OCI-LY3 (cell line): ENCODE measurements around the gene HEPN1.

Source experiments
- CTCF ChIP-seq: fragments of 200-600, 300-600 bp; sonication (generic); IDR thresholded peaks from 2 replicates; pipeline ENCODE4 v1.5.1; 2014; ENCODE audit warnings: antibody characterized with exemption, low read length, low read depth
- EZH2phosphoT487 ChIP-seq: fragments of 200-600 bp; shearing (Covaris generic); IDR thresholded peaks from 2 replicates; pipeline ENCODE4 v1.6.1; 2018; ENCODE audit warnings: antibody characterized with exemption, mixed run types, low read depth

GRCh38 chr11:124944565-124944964 lies 25.5 kb downstream of the HEPN1 start:
- TF ChIP-seq CTCF (no peak), EZH2phosphoT487 (no peak)
